Measurements from ENCODE around the gene MAPK8IP2. TPM values are rescaled to one million over a fixed set of nuclear protein-coding genes. Genes with fewer than 3 reads are reported as not detected.
A peak's percentile ranks its signal among the peaks of the same experiment; 100 is the strongest.

MAPK8IP2 gene
- total and polyA plus RNA-seq, 10 of the 15 experiments (the other 5 are each of a cell fraction or from before 2014, with no cell fraction given), result 0.01 to 0.13 (median 0.06) TPM; not detected in 4

- H4K20me1 ChIP-seq (ENCODE audit: control insufficient read depth, insufficient read depth), result no peaks in the 10 kb centered on the region
- in situ Hi-C loops (cut with MboI), result loop anchor here (5.0 kb wide), 1 partner anchor 95 kb away; the partner anchor contains the start of gene SCO2
- H3K9me3 ChIP-seq (replicated peaks; ENCODE audit: control insufficient read depth, insufficient read depth, low read length), result no peaks in the 10 kb centered on the region
- peak overlapping the region; percentile 70 for H3K4me3 ChIP-seq
- H3K36me3 ChIP-seq (ENCODE audit: control insufficient read depth in 2 of 2, insufficient read depth in 2 of 2, low read length in 1 of 2), result no peaks in the 10 kb centered on the region; a peak in 2 of 4 replicates
- DNase-seq (ENCODE audit: low read depth, low spot score) (peak; percentile 15), ATAC-seq (peak; percentile 31), FAIRE-seq (no peak)
- H2AFZ ChIP-seq (ENCODE audit: control insufficient read depth, low read depth, low read length), result peak overlapping the region; percentile 87
- peak overlapping the region; percentile 84 for H3K9ac ChIP-seq (ENCODE audit: control insufficient read depth, insufficient read depth, low read length)
- TSS peak; percentile 98 for BruUV-seq (replicated peaks)
- peak overlapping the region; percentile 100 for H3K4me2 ChIP-seq (ENCODE audit: control insufficient read depth, insufficient read depth)
- ChIA-PET SMC1A (ENCODE audit: uncharacterized antibody, unreplicated experiment) (interaction anchor here (1.0 to 3.4 kb wide), 13 partner anchors 11 to 379 kb away, joined by 3 to 20 read pairs (median 6); partner anchors contain the start of genes LMF2, NCAPH2, SCO2 and SYCE3), POLR2A (interaction anchor here (1.0 to 2.1 kb wide), 7 partner anchors 40 to 149 kb away, joined by 3 to 11 read pairs (median 4); partner anchors contain the start of genes CHKB and SCO2), RAD21 (ENCODE audit: unreplicated experiment) (interaction anchor here (1.0 to 4.0 kb wide), 15 partner anchors 20 to 381 kb away, joined by 3 to 43 read pairs (median 6); partner anchors contain the start of genes LMF2, NCAPH2, SCO2 and TYMP), CTCF (interaction anchor here (0.6 to 3.5 kb wide), 30 partner anchors 8 to 471 kb away, joined by 3 to 32 read pairs (median 9); partner anchors contain the start of genes KLHDC7B, LMF2, NCAPH2 and SCO2)
- H3K4me1 ChIP-seq (ENCODE audit: control insufficient read depth, insufficient read depth, low read length), result peaks cover 28% of the 10 kb centered on the region
- 17% methylated on average over 18 of the region's 18 CpGs for WGBS (ENCODE audit: insufficient coverage, insufficient replicate concordance, low lambda C conversion rate, missing lambda C conversion rate)
- intact Hi-C loops (cut with micrococcal nuclease; ENCODE audit: unreplicated experiment), result loop anchor here (5.0 kb wide), 3 partner anchors 70 to 380 kb away; no protein-coding TSS in a partner anchor
- H3K27ac ChIP-seq (ENCODE audit: control insufficient read depth, insufficient read depth), result peak overlapping the region; percentile 97
- H3K79me2 ChIP-seq (ENCODE audit: control insufficient read depth, insufficient read depth, low read length), result peaks cover 3% of the 10 kb centered on the region; the same call in 1 of the 2 replicates
- no peaks in the 10 kb centered on the region for H3K27me3 ChIP-seq (replicated peaks in 1 of 2; ENCODE audit: control insufficient read depth in 2 of 2, insufficient read depth in 2 of 2, low read length in 1 of 2)
- TF ChIP-seq NR2F1 (conservative IDR thresholded peaks at IDR 0.05), result no peak
- peak; percentile 7; the same call in 1 of the 2 replicates for TF ChIP-seq SMC3 (IDR thresholded peaks at IDR 0.05; ENCODE audit: borderline replicate concordance, low read length)
- TF ChIP-seq ETV6 (conservative IDR thresholded peaks at IDR 0.05 in 1 of 2, IDR thresholded peaks at IDR 0.05 in 1 of 2; ENCODE audit: borderline replicate concordance in 1 of 2, low read depth in 1 of 2), result no peak
- peak; percentile 47; the same call in 1 of the 2 replicates for TF ChIP-seq ZNF687 (IDR thresholded peaks at IDR 0.05)
- peak; percentile 38; the same call in 1 of the 2 replicates for TF ChIP-seq SPI1 (IDR thresholded peaks at IDR 0.05; ENCODE audit: borderline replicate concordance, insufficient read depth, low read depth, low read length)
- TF ChIP-seq CREM (IDR thresholded peaks at IDR 0.05; ENCODE audit: low read depth), result 0 out of 2 replicates have a peak, but pooled peaks have one; percentile 33
- TF ChIP-seq CTCF (IDR thresholded peaks at IDR 0.05 in 2 of 3, conservative IDR thresholded peaks at IDR 0.05 in 1 of 3; ENCODE audit: control insufficient read depth in 2 of 3, extremely low read depth in 1 of 3, insufficient read depth in 1 of 3, low read depth in 3 of 3, low read length in 3 of 3), result peak; percentile 47 to 52 (median 50); a peak in 5 of 6 replicates
- TF ChIP-seq BCLAF1 (IDR thresholded peaks at IDR 0.05), result no peak
- TF ChIP-seq TCF12 (IDR thresholded peaks at IDR 0.05; ENCODE audit: low read depth, low read length), result no peak
- no peak for TF ChIP-seq TARDBP (IDR thresholded peaks at IDR 0.05; ENCODE audit: borderline replicate concordance)
- TF ChIP-seq BHLHE40 (IDR thresholded peaks at IDR 0.05; ENCODE audit: borderline replicate concordance in 1 of 2, low read depth in 2 of 2, low read length in 1 of 2), result peak in 1 of 2 experiments; percentile 24; a peak in 1 of 4 replicates
Observed at GRCh38 chr22:50621948-50622722, 21.5 kb downstream of the MAPK8IP2 start.
